Adrenal gland (tissue), 19 donors: ENCODE data around the gene XIST. TPM values are rescaled to one million over a fixed set of nuclear protein-coding genes. Genes with fewer than 3 reads are reported as not detected.
"Not testable (repeated sequence)": the region's sequence is repeated elsewhere in the genome, so short reads cannot be mapped to it uniquely, and the experiment has no call there.

Experiments
- DNase-seq, 7 donors: peaks; one replicate each; pipeline ENCODE4 v3.0.0-alpha.2; 2019 to 2020
- H3K27ac ChIP-seq, 5 donors: fragments of 200-600 bp; sonication (generic) in 4 of 5; 1 replicate in 3 of 5; 2 replicates in 2 of 5; pipeline versions ENCODE4 v1.5.1 to v1.8.0; 2016 to 2020; ENCODE audit warnings: mild to moderate bottlenecking in 1 of 5
- H3K27me3 ChIP-seq: fragments of 200-600 bp; 2 replicates; pipeline ENCODE4 v1.8.0; 2021
- H3K36me3 ChIP-seq, 2 donors: fragments of 200-600 bp; replicated peaks in 1 of 2; 1 replicate in 1 of 2; 2 replicates in 1 of 2; pipeline versions ENCODE4 v1.5.1 to v1.8.0; 2018 to 2022
- H3K4me1 ChIP-seq, 2 donors: fragments of 200-600 bp; replicated peaks in 1 of 2; 1 replicate in 1 of 2; 2 replicates in 1 of 2; pipeline versions ENCODE4 v1.5.1 to v1.8.0; 2018 to 2021
- H3K4me3 ChIP-seq, 4 donors: fragments of 200-600 bp; sonication (generic) in 3 of 4; one replicate each; pipeline ENCODE4 v1.5.1; 2016 to 2018
- H3K9me3 ChIP-seq, 3 donors: fragments of 200-600 bp; sonication (generic) in 1 of 3; replicated peaks in 1 of 3; 1 replicate in 2 of 3; 2 replicates in 1 of 3; pipeline versions ENCODE4 v1.5.1 to v1.8.0; 2016 to 2021
- POLR2A ChIP-seq, 2 donors: fragments of 450-650 bp; IDR thresholded peaks; one replicate each; pipeline ENCODE4 v1.6.1; 2017; ENCODE audit warnings: antibody characterized with exemption in 2 of 2, mild to moderate bottlenecking in 2 of 2, moderate library complexity in 1 of 2
- WGBS, 4 donors: extraction: QIAGEN DNeasy Blood & Tissue Kit in 2 of 4; methylation state at CpG; one replicate each; pipeline versions ENCODE4 v1.1.5 to v1.1.7; 2013 to 2017; 5-methylcytosine and 5-hydroxymethylcytosine counted together
- intact Hi-C, 2 donors: fragments of 100-400 bp; cut with DNase I; formaldehyde crosslinking; loops; one replicate each; pipeline versions ENCODE4 v1.14.1 to v1.15.0; 2022 to 2023
- long read RNA-seq, 10 donors: library from polyadenylated mRNA in 3 of 10; unstranded in 2 of 10; stranded (forward) in 1 of 10; transcript quantifications; one replicate each; pipeline ENCODE4 v2.0.0 and lab custom pipeline, GENCODE V29; 2021 to 2026
- polyA plus RNA-seq, 3 donors: library from polyadenylated mRNA; stranded (reverse); fragments of 200-250 nt in 2 of 3; fragments of 350-450 nt in 1 of 3; fragmentation: Illumina TruSeq in 1 of 3; extraction: RNeasy Lipid Tissue Mini Kit (QIAGEN cat#74804) in 1 of 3; gene quantifications; one replicate each; pipeline ENCODE4 v1.2.3, GENCODE V29; 2013 to 2014
- total RNA-seq, 9 donors: library from RNA; depleted of rRNA in 4 of 9; stranded (reverse); fragments of >200 nt in 4 of 9; fragments of 120-200 nt in 1 of 9; fragmentation: NEBNext Ultra II Directional in 1 of 9; extraction: Animal tissue kit (Norgen Biotek cat#: 25700) in 1 of 9; gene quantifications; one replicate each; pipeline versions ENCODE4 v1.1.0 to v1.2.4, GENCODE V29; 2013 to 2023
- TF ChIP-seq, protein P1 (sequence below), 6 experiments: fragments of 450-650 bp in 4 of 6; fragments of 200-600 bp in 2 of 6; sonication (generic) in 1 of 6; IDR thresholded peaks; 1 replicate in 5 of 6; 2 replicates in 1 of 6; pipeline versions ENCODE4 v1.5.1 to v1.8.0; 2016 to 2021; ENCODE audit warnings: antibody characterized with exemption in 6 of 6, mild to moderate bottlenecking in 2 of 6, moderate library complexity in 1 of 6
- donor health status: healthy with polysubstance abuse.
- donor health status: Bipolar disorder and iron deficiency.
- donor health status: DM: yes; HTN: yes; CAD: no.
- donor health status: DM: no; HTN: no; CAD: no.
- donor health status: DM: no; HTN: no; CAD: no.
- donor health status: DM: yes; HTN: yes; CAD: no.

Gene XIST
- total RNA-seq (100 to 1,000 TPM in 4 of 9 donors, 10 to 100 TPM in 2, under 1 TPM in 2, not detected in 1; 0.17 to 191 (median 127) TPM), polyA plus RNA-seq (100 to 1,000 TPM in 1 of 3 donors, 1 to 10 TPM in 1, under 1 TPM in 1; 0.13 to 498 (median 1.4) TPM)
- long read RNA-seq, donor 1, full-length matches to known transcripts = 7 of 186 reads
- long read RNA-seq, donor 1, partial matches to known transcripts = 179 of 186 reads
- long read RNA-seq, donor 1, other reads (novel, unspliced or antisense) = 0 of 186 reads
- long read RNA-seq, donor 2 = 0 reads
- long read RNA-seq, donor 3, full-length matches to known transcripts = 2 of 65 reads
- long read RNA-seq, donor 3, partial matches to known transcripts = 63 of 65 reads
- long read RNA-seq, donor 3, other reads (novel, unspliced or antisense) = 0 of 65 reads
- long read RNA-seq, donor 4 = 0 reads
- long read RNA-seq, donor 5, partial matches to known transcripts = 0 of 14 reads
- long read RNA-seq, donor 5, other reads (novel, unspliced or antisense) = 14 of 14 reads
- long read RNA-seq, donor 6 = 0 reads
- long read RNA-seq, donor 7 = 0 reads
- long read RNA-seq, donor 8 = 0 reads
- long read RNA-seq, donor 9, full-length matches to known transcripts = 11 of 164 reads
- long read RNA-seq, donor 9, partial matches to known transcripts = 153 of 164 reads
- long read RNA-seq, donor 9, other reads (novel, unspliced or antisense) = 0 of 164 reads
- long read RNA-seq, donor 10, full-length matches to known transcripts = 4 of 4 reads
- long read RNA-seq, donor 10, partial matches to known transcripts = 0 of 4 reads
- long read RNA-seq, donor 10, other reads (novel, unspliced or antisense) = 0 of 4 reads

DNA sequence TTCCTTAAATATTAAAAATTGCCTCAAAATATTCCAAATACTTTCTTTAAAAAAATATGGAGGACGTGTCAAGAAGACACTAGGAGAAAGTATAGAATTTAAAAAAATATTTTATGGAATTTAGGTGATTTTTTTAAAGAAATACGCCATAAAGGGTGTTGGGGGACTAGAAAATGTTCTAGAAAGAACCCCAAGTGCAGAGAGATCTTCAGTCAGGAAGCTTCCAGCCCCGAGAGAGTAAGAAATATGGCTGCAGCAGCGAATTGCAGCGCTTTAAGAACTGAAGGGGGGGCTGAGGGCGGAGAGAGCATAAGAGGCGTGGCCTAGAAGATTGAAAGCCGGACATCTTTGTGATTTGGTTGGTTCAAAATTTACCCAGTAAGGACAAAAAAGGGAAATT is at the start of gene XIST:
XIST (minus strand) TSS at position 248 of the 400 bp plus-strand sequence.
- WGBS, 4 donors = 45 to 93% (median 70%) methylated on average over 8 of the region's 8 CpGs
- DNase-seq = peak in 5 of 7 donors; percentile 75 to 85 (median 80)

DNA sequence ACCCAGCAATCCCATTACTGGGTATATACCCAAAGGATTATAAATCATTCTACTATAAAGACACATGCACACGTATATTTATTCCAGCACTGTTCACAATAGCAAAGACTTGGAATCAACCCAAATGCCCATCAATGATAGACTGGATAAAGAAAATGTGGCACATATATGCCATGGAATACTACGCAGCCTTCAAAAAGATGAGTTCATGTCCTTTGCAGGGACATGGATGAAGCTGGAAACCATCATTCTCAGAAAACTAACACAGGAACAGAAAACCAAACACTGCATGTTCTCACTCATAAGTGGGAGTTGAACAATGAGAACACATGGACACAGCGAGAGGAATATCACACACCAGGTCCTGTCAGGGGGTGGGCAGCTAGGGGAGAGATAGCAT is 45.8 kb upstream of the XIST start:
- H3K27me3 ChIP-seq, H3K4me1 ChIP-seq, H3K4me3 ChIP-seq, H3K36me3 ChIP-seq, intact Hi-C loops, H3K27ac ChIP-seq, H3K9me3 ChIP-seq, DNase-seq: not testable (repeated sequence)
- 80 to 94% (median 88%) methylated on average over 3 of the region's 3 CpGs for WGBS, 4 donors

More for the DNA sequence above, at the start of gene XIST:
- Histone ChIP-seq H3K9me3 (no peaks in the 10 kb centered on the region), H3K36me3 (no peaks in the 10 kb centered on the region), H3K27ac (peak within 1 kb of the TSS in 3 of 5 donors; percentile 66 to 94 (median 87)), H3K4me3 (peak within 1 kb of the TSS in 2 of 4 donors; percentile 41 to 66), H3K27me3 (no peaks in the 10 kb centered on the region), H3K4me1 (peaks cover 0 to 9% of the 10 kb centered on the region in 2 donors)
- TF ChIP-seq, protein P1, sequence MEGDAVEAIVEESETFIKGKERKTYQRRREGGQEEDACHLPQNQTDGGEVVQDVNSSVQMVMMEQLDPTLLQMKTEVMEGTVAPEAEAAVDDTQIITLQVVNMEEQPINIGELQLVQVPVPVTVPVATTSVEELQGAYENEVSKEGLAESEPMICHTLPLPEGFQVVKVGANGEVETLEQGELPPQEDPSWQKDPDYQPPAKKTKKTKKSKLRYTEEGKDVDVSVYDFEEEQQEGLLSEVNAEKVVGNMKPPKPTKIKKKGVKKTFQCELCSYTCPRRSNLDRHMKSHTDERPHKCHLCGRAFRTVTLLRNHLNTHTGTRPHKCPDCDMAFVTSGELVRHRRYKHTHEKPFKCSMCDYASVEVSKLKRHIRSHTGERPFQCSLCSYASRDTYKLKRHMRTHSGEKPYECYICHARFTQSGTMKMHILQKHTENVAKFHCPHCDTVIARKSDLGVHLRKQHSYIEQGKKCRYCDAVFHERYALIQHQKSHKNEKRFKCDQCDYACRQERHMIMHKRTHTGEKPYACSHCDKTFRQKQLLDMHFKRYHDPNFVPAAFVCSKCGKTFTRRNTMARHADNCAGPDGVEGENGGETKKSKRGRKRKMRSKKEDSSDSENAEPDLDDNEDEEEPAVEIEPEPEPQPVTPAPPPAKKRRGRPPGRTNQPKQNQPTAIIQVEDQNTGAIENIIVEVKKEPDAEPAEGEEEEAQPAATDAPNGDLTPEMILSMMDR (IDR thresholded peaks at IDR 0.05) = no peak
- peak; percentile 78 to 89 for TF ChIP-seq POLR2A (IDR thresholded peaks at IDR 0.05)
- intact Hi-C loops = loop anchor here in 1 of 2 donors (5.0 to 10.0 kb wide), 3 partner anchors 165 to 492 kb away; no protein-coding TSS in a partner anchor

DNA sequence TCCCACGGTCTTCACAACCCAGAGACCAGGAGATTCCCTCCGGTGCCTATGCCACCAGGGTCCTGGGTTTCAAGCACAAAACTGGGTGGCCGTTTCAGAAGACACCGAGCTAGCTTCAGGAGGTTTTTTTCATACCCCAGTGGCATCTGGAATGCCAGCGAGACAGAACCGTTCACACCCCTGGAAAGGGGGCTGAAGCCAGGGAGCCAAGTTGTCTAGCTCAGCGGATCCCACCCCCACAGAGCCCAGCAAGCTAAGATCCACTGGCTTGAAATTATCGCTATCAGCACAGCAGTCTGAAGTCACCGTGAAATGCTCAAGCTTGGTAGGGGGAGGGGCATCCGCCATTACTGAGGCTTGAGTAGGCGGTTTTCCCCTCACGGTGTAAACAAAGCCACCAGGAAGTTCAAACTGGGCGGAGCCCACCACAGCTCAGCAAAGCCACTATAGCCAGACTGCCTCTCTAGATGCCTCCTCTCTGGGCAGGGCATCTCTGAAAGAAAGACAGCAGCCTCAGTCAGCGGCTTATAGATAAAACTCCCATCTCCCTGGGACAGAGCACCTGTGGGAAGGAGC is 40.1 kb upstream of the XIST start:
- H3K4me1 ChIP-seq, H3K9me3 ChIP-seq, DNase-seq, H3K4me3 ChIP-seq, H3K27ac ChIP-seq, intact Hi-C loops, H3K36me3 ChIP-seq: not testable (repeated sequence)
- 56 to 88% (median 72%) methylated on average over 9 to 14 of the region's 14 CpGs; no CpG with 5 or more reads in 1 of the 4 donors for WGBS, 4 donors
- H3K27me3 ChIP-seq = peaks cover 13% of the 10 kb centered on the region

DNA sequence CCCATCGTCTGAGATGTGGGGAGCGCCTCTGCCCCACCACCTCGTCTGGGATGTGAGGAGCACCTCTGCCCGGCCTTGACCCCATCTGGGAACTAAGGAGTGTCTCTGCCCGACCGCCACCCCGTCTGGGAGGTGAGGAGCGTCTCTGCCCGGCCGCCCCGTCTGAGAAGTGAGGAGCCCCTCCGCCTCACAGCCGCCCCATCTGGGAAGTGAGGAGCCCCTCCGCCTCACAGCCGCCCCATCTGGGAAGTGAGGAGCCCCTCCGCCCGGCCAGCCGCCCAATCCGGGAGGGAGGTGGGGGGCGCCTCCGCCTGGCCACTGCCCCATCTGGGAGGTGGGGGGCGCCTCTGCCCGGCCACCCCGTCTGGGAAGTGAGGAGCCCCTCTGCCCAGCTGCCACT is 29.7 kb upstream of the XIST start:
- peaks cover 0 to 14% (median 0%) of the 10 kb centered on the region in 3 donors for H3K9me3 ChIP-seq
- DNase-seq, intact Hi-C loops, H3K27me3 ChIP-seq, H3K27ac ChIP-seq, H3K4me1 ChIP-seq, H3K4me3 ChIP-seq, H3K36me3 ChIP-seq: not testable (repeated sequence)
- 67 to 94% (median 87%) methylated on average over 1 to 22 of the region's 24 CpGs for WGBS, 4 donors

DNA sequence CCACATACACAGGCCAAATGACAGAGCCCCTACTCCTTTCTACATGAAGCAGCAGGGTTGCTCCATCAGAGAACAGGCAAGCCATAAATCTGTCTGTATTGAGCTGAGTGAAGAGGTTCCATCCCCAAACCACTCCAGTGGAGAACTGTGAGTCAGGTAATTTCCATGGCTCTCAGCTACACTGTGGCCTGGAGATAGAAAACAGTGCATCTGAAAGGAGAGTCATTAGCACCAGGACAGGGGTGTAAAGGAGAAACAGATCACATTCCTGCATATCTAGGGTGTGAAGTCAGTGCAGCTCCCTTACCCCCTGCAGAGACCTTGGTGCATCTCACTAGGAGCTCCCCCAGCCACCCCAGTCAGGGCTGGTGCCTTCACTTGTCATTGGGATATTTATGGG is 25.2 kb upstream of the XIST start:
- intact Hi-C loops = no loop called here
- H3K4me3 ChIP-seq = no peak overlapping the region
- no peaks in the 10 kb centered on the region for H3K27me3 ChIP-seq
- no peak for DNase-seq
- no peaks in the 10 kb centered on the region for H3K4me1 ChIP-seq
- no peak overlapping the region for H3K27ac ChIP-seq
- H3K9me3 ChIP-seq = peaks cover 0 to 14% (median 0%) of the 10 kb centered on the region in 3 donors
- no peak for TF ChIP-seq POLR2A (IDR thresholded peaks at IDR 0.05)
- TF ChIP-seq, protein P1 (IDR thresholded peaks at IDR 0.05) = no peak
- no peaks in the 10 kb centered on the region for H3K36me3 ChIP-seq
